RWPE2 (cell line): ENCODE results near the gene PIF1.

Source experiments
- ATAC-seq: fragments of 200-7000 bp; cut with Tn5 transposase; 3 replicates; pipeline ENCODE4 v1.9.1; 2021; ENCODE audit warnings: low read depth
- DNase-seq: peaks from one replicate; pipeline ENCODE4 v3.0.0-alpha.2; 2020; ENCODE audit warnings: low spot score
- H3K27ac ChIP-seq: fragments of 450-650 bp; 2 replicates; pipeline ENCODE4 v1.5.1; 2017; ENCODE audit warnings: mild to moderate bottlenecking; ENCODE audit not compliant: poor library complexity, severe bottlenecking
- H3K27me3 ChIP-seq: fragments of 250-450 bp; sonication (Bioruptor Pico); 2 replicates; pipeline ENCODE4 v1.5.1; 2021; ENCODE audit warnings: mild to moderate bottlenecking, moderate library complexity; ENCODE audit not compliant: insufficient read depth, poor library complexity, severe bottlenecking
- H3K36me3 ChIP-seq: fragments of 250-450 bp; sonication (Bioruptor Pico); 2 replicates; pipeline ENCODE4 v1.5.1; 2020; ENCODE audit warnings: low read depth, mild to moderate bottlenecking, moderate library complexity
- H3K4me1 ChIP-seq: fragments of 250-450 bp; sonication (Bioruptor Pico); 2 replicates; pipeline ENCODE4 v1.5.1; 2021; ENCODE audit warnings: mild to moderate bottlenecking, moderate library complexity; ENCODE audit not compliant: insufficient read depth, poor library complexity, severe bottlenecking
- H3K4me3 ChIP-seq: fragments of 250-450 bp; sonication (Bioruptor Pico); 2 replicates; pipeline ENCODE4 v1.5.1; 2021; ENCODE audit warnings: mild to moderate bottlenecking, moderate library complexity; ENCODE audit not compliant: severe bottlenecking
- H3K9me3 ChIP-seq: fragments of 250-450 bp; sonication (Bioruptor Pico); 2 replicates; pipeline ENCODE4 v1.5.1; 2021; ENCODE audit warnings: mild to moderate bottlenecking, moderate library complexity; ENCODE audit not compliant: severe bottlenecking
- CTCF ChIP-seq: fragments of 450-650 bp; IDR thresholded peaks from one replicate; pipeline ENCODE4 v1.5.1; 2017; ENCODE audit warnings: mild to moderate bottlenecking, moderate library complexity; ENCODE audit not compliant: poor library complexity, severe bottlenecking

Gene PIF1

GRCh38 chr15:64855205-64855975, 29.9 kb upstream of the PIF1 start:
- DNase-seq (no peak), ATAC-seq (peak; percentile 35; the same call in 2 of the 3 replicates)
- Histone ChIP-seq H3K9me3 (no peaks in the 10 kb centered on the region), H3K27me3 (no peaks in the 10 kb centered on the region), H3K4me3 (no peak overlapping the region), H3K27ac (no peak overlapping the region), H3K36me3 (peaks cover 4% of the 10 kb centered on the region), H3K4me1 (peaks cover 16% of the 10 kb centered on the region)
- no peak for TF ChIP-seq CTCF

GRCh38 chr15:64854526-64854925, 29.1 kb upstream of the PIF1 start:
- Histone ChIP-seq H3K4me3 (no peak overlapping the region), H3K27ac (no peak overlapping the region), H3K36me3 (peaks cover 6% of the 10 kb centered on the region), H3K4me1 (peaks cover 16% of the 10 kb centered on the region), H3K9me3 (no peaks in the 10 kb centered on the region), H3K27me3 (no peaks in the 10 kb centered on the region)
- TF ChIP-seq CTCF = no peak
- no peak for DNase-seq
- no peak for ATAC-seq

- ATAC-seq = 0 out of 3 replicates have a peak, but pooled peaks have one; percentile 6
- Histone ChIP-seq H3K36me3 (peaks cover 8% of the 10 kb centered on the region; the same call in 1 of the 2 replicates), H3K27me3 (no peaks in the 10 kb centered on the region), H3K9me3 (no peaks in the 10 kb centered on the region), H3K4me3 (no peak overlapping the region), H3K4me1 (peaks cover 16% of the 10 kb centered on the region), H3K27ac (no peak overlapping the region)
- no peak for TF ChIP-seq CTCF
- no peak for DNase-seq
These were observed 28.6 kb upstream of the PIF1 start for GRCh38 chr15:64854041-64854440.

DNA sequence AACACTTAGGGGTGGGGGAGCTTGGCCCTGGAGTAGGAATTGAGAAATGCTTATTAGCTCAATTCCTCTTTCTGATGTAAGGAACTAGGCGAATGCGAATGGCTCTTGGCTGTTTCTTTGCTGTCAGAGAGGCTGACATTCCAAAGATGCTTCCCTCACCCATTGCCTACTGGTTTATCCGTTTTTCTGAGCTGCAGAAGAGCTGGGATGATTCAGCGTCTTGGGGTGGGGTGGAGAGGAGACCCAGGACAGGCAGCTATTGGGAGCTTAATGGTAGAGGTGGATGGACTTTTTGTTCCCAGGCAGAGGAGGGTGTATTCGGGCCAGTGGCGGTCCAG, 26.0 kb upstream of the PIF1 start:
- Histone ChIP-seq H3K4me1 (peaks cover 22% of the 10 kb centered on the region), H3K27me3 (no peaks in the 10 kb centered on the region), H3K36me3 (peaks cover 5% of the 10 kb centered on the region; the same call in 1 of the 2 replicates), H3K27ac (no peak overlapping the region), H3K4me3 (no peak overlapping the region), H3K9me3 (no peaks in the 10 kb centered on the region)
- no peak for TF ChIP-seq CTCF
- 0 out of 3 replicates have a peak, but pooled peaks have one; percentile 13 for ATAC-seq
- DNase-seq = no peak

- no peaks in the 10 kb centered on the region for H3K9me3 ChIP-seq
- H3K4me1 ChIP-seq = peaks cover 23% of the 10 kb centered on the region
- H3K27me3 ChIP-seq = no peaks in the 10 kb centered on the region
- H3K4me3 ChIP-seq = no peak overlapping the region
- peaks cover 5% of the 10 kb centered on the region; the same call in 1 of the 2 replicates for H3K36me3 ChIP-seq
- TF ChIP-seq CTCF = no peak
- DNase-seq (no peak), ATAC-seq (no peak)
- no peak overlapping the region for H3K27ac ChIP-seq
These were observed 25.5 kb upstream of the PIF1 start for GRCh38 chr15:64850778-64851502.
